ENCODE data around the gene USP3.

Gene USP3

DNA sequence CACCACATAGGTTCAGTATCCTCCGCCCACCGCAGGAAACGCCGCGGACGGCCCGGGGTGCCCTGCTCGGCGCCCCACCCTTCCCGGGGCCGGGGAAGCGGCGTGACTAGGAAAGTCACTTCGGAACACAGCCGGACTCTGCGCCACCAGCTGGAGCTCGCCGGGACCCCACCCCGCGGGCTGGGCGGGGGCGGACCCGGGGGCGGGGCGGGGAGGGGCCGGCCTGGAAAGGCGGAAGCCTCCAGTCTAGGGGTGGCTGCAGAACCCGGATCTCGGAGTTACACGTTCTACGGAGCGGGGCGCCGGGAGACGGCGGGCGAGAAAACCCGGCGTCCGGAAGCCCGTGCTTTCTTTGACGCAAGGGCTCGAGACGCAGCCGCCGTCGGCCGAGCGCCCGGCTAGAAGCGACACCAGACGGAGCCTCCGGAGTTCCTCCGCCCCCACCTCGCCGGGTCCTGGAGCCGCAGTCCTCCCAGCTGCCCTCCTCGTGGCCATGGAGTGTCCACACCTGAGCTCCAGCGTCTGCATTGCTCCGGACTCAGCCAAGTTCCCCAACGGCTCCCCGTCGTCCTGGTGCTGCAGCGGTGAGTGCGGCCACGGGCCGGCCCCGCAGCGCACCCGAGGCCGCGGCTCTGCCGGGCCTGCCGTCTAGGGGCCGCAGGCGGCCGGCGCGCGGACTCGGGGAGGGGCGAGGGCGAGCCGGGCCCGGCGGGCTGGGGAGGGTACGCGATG, at the start of gene USP3:
Gene USP3 (plus strand): TSS at position 347 of the 732 bp plus-strand sequence. CDS start 147 bp downstream, at position 494.
- peak; percentile 94 for DNase-seq (ENCODE audit: low spot score)

- no peak for DNase-seq (ENCODE audit: low spot score)
Observed at GRCh38 chr15:63456258-63456657, 48.1 kb upstream of the USP3 start.

- no peak for DNase-seq (ENCODE audit: low spot score)
Observed at GRCh38 chr15:63457379-63457778, 47.0 kb upstream of the USP3 start.

GRCh38 chr15:63458026-63458425, 46.4 kb upstream of the USP3 start:
- no peak for DNase-seq (ENCODE audit: low spot score)

- no peak for DNase-seq (ENCODE audit: low spot score)
Observed at GRCh38 chr15:63458794-63459395, 45.5 kb upstream of the USP3 start.

DNA sequence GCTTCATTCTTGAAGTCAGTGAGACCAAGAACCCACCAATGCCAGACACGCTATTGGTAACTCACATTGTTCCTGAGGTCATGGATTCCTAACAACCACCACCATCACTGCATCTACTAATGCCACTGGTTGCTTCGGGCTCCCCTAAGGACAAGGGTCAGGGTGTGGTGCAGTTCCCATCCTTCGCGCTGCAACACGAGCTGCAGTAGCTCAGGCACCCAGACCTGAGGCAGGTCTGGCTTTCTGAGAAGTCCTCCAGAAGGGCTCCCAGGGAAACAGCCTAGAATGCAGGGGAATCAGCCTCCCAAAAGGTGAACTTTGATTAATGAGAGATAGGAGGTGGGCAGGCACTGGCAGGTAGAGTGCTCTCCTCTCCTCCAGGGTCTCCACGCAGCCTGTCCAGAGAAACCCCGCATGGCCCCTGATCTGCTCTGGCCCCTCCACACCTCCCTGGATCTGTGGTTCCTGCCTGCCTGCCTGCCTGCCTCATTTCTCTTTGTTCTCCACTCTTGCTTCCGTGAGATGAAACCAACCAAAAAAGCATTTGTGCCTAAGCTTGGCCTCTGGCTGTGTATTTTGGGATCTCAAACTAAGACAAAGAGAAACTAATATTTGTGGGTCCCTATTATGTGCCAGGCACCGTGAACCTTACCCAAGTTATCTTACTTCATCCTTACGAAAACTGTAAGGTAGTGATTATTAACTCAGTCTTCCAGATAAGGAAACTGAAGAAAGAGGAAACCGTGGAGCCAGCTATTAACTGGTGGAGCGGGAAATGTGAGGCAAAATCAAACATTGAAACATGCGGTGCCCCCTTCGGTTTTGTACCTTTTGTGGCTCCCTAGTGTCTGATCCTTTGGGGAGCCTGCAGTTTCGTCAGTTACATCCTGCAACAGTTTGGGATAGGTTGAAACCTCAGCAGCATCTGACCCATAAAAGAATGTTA, 43.9 kb upstream of the USP3 start:
- no peak for DNase-seq (ENCODE audit: low spot score)

DNA sequence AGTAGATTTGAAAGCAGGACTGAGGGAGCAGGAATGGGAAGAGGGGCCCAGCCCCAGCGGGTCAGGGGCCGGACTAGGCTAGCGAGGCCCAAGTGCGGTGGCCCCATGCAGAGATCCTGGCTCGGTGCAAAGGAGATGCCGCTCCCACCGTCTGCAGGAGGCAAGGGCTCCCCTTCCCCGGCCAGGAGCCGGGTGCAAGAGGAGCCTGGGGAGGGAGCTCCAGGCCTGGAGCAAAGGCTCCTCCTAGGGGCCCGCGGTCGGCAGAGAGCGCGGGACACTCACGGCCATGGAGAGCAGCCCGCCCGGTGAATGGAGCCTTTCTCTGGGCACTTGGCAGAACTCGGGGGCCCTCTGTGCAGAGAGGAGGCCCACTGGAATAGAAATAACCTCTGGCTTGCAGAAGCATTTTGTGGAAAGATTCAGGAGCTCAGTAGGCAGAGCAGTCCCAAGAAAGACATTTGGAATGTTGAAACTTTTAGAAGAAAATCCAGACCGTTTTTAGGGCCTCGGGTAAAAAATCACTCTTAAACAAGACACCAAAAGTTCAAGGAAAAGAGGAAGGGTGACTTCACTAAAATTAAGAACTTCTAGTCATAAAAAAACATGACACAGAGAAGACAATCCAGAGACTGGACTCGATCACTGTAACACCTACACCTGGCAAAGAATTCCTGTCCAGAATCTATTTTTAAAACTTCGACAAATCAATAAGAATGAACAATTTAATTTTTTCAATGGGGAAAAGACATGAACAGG, 43.0 kb upstream of the USP3 start:
- no peak for DNase-seq (ENCODE audit: low spot score)

- no peak for DNase-seq (ENCODE audit: low spot score)
Observed at GRCh38 chr15:63462088-63462487, 42.3 kb upstream of the USP3 start.

- no peak for DNase-seq (ENCODE audit: low spot score)
Observed at GRCh38 chr15:63463036-63463435, 41.4 kb upstream of the USP3 start.

DNA sequence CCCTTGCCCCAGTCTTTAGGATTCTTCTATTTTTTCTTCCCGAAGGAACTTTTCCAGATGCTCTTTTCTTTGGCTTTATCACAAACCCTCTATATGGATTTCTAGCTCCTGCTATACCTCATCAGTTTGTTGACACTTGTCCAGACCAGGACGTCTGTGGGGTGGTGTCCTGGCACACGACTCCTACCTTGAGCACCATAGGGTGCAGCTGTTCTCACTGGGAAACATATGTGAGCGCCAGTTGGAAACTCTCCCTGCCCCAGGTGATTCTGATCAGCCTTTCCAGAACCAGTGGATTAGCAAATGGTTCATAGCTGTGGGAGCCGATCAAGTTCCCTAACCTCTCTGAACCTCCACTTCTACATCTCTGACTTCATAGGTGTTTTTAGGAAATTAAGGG, 40.6 kb upstream of the USP3 start:
- DNase-seq (ENCODE audit: low spot score) = no peak

DNA sequence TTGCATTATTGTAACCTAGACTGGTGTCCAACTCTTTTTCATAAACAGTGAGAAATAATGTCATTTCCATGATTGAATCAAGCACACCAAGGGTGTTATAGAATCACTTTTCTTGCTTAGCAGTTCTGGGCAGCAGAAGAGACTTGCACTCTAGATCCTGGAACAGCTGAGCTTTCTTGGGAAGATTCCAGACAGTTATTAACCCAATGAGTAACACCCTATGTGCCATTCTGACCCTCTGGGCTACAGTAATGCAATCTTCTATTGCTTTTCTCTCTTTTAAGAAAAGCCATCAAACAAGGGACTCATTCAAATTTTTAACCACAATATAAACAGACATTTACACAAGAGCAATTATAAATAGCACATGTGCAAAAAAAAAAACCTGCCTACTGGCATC, 39.3 kb upstream of the USP3 start:
- DNase-seq (ENCODE audit: low spot score) = no peak

- DNase-seq (ENCODE audit: low spot score) = peak; percentile 61
Observed at GRCh38 chr15:63466378-63467192, 37.8 kb upstream of the USP3 start.

DNA sequence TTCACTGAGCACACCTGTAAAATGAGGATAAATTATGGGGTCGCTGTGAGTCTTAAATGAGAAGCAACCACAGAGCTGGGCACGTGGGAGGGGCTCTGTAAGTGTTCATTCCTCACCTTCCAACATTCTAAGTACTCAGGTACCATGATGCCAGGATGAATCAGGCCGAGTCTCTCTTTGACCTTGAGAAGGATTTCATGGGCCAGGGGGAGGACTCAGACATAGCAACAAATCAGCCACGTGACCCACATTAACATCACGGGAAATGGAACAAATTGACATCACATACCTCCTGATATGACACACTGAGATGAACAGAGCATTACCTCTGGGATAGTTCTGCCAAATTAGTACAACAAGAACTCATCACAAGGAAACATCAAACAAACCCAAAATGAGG, 35.2 kb upstream of the USP3 start:
- no peak for DNase-seq (ENCODE audit: low spot score)

DNA sequence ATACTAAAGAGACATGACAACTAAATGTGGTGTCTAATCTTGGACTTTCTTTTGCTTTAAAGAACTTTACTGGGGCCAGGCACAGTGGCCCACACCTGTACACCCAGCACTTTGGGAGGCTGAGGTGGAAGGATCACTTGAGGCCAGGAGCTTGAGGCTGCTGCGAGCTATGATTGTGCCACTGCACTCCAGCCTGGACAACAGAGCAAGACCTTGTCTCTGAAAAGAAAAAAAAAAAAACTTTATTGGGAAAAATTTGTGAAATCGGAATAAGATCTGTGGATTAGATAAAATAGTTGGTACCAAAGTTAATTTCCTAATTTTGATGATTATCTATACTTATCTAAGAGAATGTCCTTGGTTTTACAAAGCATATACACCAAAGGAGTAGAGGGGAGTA, 34.4 kb upstream of the USP3 start:
- DNase-seq (ENCODE audit: low spot score) = no peak

DNA sequence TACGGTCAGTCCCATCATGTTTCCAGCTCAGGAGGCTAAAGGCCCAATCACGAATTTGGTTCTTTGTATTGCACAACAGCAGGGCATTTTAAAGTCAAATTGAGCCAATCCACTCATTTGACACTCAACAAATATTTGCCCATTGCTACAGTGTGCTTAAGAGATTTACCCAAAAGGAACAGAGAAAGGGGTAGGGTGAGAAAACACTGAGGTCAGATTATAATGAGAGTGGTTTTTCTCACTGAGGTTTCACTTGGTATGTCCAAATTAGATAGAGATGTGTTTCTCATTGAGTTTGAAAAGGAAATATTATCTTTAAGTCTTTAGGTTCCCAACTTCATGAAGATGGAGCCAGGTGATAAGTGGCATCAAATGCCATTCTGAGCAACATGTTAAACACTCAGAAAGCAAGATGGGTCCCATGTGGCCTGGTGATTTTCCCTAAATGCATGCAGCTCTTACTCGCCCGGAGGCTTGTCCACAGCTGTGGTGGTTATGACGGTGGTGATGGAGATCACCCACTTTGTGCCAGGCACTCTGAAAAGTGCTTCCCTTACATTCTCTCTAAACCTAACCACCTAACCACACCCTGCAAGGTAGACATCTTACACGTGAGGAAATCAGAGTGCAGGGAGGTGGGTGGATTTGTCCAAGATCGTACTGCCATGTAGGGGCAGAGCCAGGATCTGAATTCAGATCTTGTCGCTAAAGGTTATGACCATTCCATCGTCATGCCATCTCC, 31.2 kb upstream of the USP3 start:
- DNase-seq (ENCODE audit: low spot score) = no peak

DNA sequence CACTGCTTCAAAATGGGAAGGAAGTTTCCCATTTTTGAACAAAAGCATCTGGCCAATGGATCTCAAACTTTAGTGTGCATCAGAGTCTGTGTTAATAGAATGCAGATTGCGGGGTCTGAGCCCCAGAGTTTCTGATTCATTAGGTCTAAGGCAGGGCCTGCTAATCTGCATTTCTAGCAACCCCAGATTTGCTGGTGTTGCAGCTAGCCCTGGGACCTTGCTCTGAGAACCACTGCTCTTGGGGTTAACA, 30.7 kb upstream of the USP3 start:
- DNase-seq (ENCODE audit: low spot score) = no peak

DNA sequence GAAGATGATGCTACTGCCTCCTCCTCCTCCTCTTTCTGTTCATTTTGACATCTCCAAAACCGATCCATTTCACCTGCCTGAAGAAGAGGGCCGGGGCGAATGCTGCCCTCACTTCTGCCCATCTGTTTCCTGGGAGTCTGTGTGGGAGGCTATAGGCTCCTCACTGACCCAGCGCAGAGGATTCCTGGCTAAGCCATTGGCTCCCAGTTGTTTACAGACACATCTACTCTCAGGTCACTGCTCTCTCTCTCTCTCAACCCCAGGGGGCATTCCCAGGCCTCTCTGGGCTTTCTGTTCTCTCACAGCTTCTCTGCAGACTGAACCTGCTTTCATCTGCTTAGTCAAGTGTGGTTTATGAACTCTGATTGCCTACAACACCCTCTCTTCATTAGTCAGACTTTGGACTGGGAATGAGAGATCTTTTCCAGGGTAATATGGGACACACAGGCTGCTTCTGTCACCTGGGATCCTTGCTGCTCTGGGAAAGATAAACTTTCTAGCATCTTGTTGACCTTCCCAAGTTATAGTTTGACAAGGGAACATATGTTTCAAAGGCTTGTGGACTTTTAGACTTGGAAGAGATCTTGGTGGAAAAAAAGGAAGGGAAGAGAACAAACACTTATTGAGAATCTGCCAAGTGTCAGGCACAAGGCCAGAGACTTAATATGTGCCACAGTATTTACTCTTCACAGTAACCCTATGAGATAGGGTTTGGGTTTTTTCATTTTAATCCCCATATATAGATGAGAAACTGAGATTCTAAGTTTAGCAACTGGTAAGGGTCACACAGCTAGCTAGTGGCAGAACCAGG, 30.2 kb upstream of the USP3 start:
- no peak for DNase-seq (ENCODE audit: low spot score)

DNA sequence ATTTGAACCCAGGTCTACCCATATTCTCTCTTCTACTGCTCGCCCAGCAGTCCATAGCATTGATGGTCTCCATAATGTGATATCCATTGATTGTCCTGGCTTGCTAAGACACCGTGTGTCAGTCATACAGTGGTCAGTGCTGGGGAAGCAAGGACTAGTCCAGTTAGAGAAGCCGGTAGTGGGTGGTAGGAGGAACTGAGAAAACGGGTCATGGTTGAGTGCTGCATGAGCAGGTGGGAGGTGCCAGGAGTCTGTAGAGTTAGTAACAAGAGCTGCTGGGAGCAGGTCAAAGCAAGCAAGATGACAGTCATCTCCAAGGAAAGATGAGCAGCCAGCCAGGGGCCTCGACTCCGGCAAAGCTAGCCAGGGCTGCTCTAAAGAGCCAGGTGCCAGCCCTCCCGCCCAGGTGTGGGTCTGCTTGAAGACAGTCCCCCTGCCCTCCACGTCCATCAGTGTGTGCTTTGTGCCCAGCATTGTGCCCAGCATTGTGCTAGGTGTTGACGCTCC, 29.5 kb upstream of the USP3 start:
- no peak for DNase-seq (ENCODE audit: low spot score)

GRCh38 chr15:63475707-63476106, 28.7 kb upstream of the USP3 start:
- DNase-seq (ENCODE audit: low spot score) = no peak

DNA sequence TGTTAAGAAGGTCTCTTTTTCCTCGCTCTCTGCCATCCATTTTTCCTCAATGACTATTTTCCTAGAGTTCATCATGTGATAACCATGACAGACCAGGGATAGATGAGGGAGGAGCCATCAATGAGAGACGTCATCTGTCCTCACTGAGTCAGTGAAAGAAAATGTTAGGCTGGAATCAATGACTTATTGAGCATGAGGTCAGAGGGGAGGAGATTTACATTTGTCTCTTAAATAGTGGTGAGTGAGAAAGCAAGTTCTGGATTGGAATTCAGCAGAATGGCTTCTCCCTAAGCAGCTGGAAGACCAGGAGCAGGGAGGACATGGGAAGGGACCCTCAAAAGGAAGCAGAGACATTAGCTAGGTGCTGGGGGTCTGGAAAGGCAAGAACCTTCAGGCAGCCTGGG, 28.2 kb upstream of the USP3 start:
- DNase-seq (ENCODE audit: low spot score) = no peak

All from hematopoietic multipotent progenitor cell treated with erythropoietin and hydrocortisone succinate and interleukin-3 and kit ligand, for 17 days (in vitro differentiated cells).